Ishikawa (cell line): ENCODE results near the gene CAPZA1.

Experiments
- CEBPB ChIP-seq: IDR thresholded peaks from 2 replicates; pipeline ENCODE4 v1.6.1; 2012
- CREB1 ChIP-seq: IDR thresholded peaks from 2 replicates; pipeline ENCODE4 v1.6.1; 2012; ENCODE audit warnings: low read depth
- EGR1 ChIP-seq: IDR thresholded peaks from 2 replicates; pipeline ENCODE4 v1.6.1; 2012
- EP300 ChIP-seq: IDR thresholded peaks from 2 replicates; pipeline ENCODE4 v1.6.1; 2012; ENCODE audit warnings: borderline replicate concordance
- FOXM1 ChIP-seq: IDR thresholded peaks from 2 replicates; pipeline ENCODE4 v1.6.1; 2012; ENCODE audit warnings: low read depth, borderline replicate concordance
- MAX ChIP-seq: IDR thresholded peaks from 2 replicates; pipeline ENCODE4 v1.6.1; 2012
- NFIC ChIP-seq: IDR thresholded peaks from 2 replicates; pipeline ENCODE4 v1.6.1; 2012
- RAD21 ChIP-seq: IDR thresholded peaks from 2 replicates; pipeline ENCODE4 v1.6.1; 2012; ENCODE audit warnings: low read depth
- REST ChIP-seq: IDR thresholded peaks from 2 replicates; pipeline ENCODE4 v1.6.1; 2012; ENCODE audit warnings: low read depth, mild to moderate bottlenecking
- TAF1 ChIP-seq: IDR thresholded peaks from 2 replicates; pipeline ENCODE4 v1.6.1; 2012; ENCODE audit warnings: low read depth, mild to moderate bottlenecking
- TCF12 ChIP-seq: IDR thresholded peaks from 2 replicates; pipeline ENCODE4 v1.6.1; 2012; ENCODE audit warnings: low read depth
- TEAD4 ChIP-seq: IDR thresholded peaks from 2 replicates; pipeline ENCODE4 v1.6.1; 2012
- USF1 ChIP-seq: IDR thresholded peaks from 2 replicates; pipeline ENCODE4 v1.6.1; 2012
- YY1 ChIP-seq: IDR thresholded peaks from 2 replicates; pipeline ENCODE4 v1.6.1; 2012; ENCODE audit warnings: low read depth
- ZBTB7A ChIP-seq: IDR thresholded peaks from 2 replicates; pipeline ENCODE4 v1.6.1; 2012; ENCODE audit warnings: low read depth

CAPZA1 gene

DNA sequence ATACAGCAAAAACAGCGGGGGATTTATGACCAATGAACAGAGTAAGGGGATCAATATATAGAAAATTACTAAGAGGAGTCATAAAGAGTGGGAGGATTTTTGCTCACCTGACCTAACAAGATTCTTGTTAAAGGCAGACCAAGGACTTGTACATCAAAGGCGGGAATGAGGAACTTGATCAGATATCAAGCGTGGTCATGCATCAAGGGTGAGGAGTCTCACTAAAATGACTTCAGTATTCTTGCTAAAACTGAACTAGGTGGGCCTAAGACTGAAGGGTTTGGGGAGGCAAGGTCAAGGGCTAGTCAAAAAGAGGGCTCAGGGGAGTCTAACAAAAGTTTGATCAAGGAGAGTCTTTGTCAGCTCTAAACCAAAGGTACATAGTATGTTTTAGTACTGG, 56.9 kb downstream of the CAPZA1 start:
- TF ChIP-seq NFIC (no peak), EP300 (no peak), MAX (no peak), FOXM1 (no peak), RAD21 (no peak), REST (no peak), TCF12 (no peak), YY1 (no peak), USF1 (no peak), TEAD4 (no peak), CEBPB (no peak)

GRCh38 chr1:112677501-112677900, 57.9 kb downstream of the CAPZA1 start:
- TF ChIP-seq RAD21 (no peak), EP300 (no peak), FOXM1 (no peak), ZBTB7A (no peak), TEAD4 (no peak), USF1 (no peak), EGR1 (no peak), CEBPB (no peak), CREB1 (no peak)

- TF ChIP-seq EP300 (no peak), TCF12 (no peak), CREB1 (no peak), RAD21 (no peak), ZBTB7A (no peak), YY1 (no peak), EGR1 (no peak), TEAD4 (no peak), MAX (no peak), FOXM1 (no peak), REST (no peak)
Measured at GRCh38 chr1:112678605-112679004, 59.0 kb downstream of the CAPZA1 start.

DNA sequence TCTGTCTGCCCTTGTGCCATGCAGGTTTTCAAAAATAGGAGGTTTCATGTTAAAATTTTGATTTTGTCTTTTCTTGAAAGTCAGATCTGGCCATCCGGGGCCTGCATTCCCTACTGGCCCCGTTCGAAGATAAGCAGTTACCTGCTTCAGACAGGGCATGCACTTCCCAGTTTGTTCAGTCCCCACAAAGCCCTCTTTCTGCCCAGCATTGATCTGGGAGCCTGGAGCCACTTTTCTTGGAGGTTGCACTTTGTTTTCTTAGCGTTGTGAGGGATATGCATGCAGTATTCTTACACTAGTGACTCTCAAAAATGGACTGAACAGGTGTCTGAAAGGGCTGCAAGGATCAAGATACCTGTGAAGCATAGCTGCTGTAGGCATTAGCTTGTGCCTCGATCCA, 66.3 kb downstream of the CAPZA1 start:
- no peak for TF ChIP-seq YY1
- TF ChIP-seq TAF1: no peak
- TF ChIP-seq EP300: no peak
- TF ChIP-seq MAX: no peak
- TF ChIP-seq EGR1: no peak
- TF ChIP-seq TEAD4: no peak
- no peak for TF ChIP-seq FOXM1
- TF ChIP-seq RAD21: no peak
- no peak for TF ChIP-seq TCF12
- TF ChIP-seq CEBPB: no peak
- no peak for TF ChIP-seq NFIC
- TF ChIP-seq USF1: no peak

- TF ChIP-seq CEBPB (no peak), TAF1 (no peak), USF1 (no peak), NFIC (no peak), ZBTB7A (no peak), EP300 (no peak), YY1 (no peak), REST (no peak), EGR1 (no peak), CREB1 (no peak), TCF12 (no peak), FOXM1 (no peak), MAX (no peak), TEAD4 (no peak), RAD21 (no peak)
Measured at GRCh38 chr1:112686417-112686816, 66.8 kb downstream of the CAPZA1 start.
